Erythroblast (primary cell): ENCODE data around the gene GHR.

ENCODE experiments used
- GATA1 ChIP-seq: IDR thresholded peaks from 2 replicates; pipeline ENCODE4 v1.6.1; 2011; ENCODE audit warnings: low read depth, mild to moderate bottlenecking, control low read depth, low read length, moderate library complexity
- POLR2A ChIP-seq: IDR thresholded peaks from 2 replicates; pipeline ENCODE4 v1.6.1; 2011; ENCODE audit warnings: mild to moderate bottlenecking, low read length

- TF ChIP-seq POLR2A: no peak
- TF ChIP-seq GATA1: no peak
Observed at GRCh38 chr5:42516282-42517042, 93.2 kb downstream of the GHR start.
